ENCODE data around the gene C17orf107. TPM values are rescaled to one million over a fixed set of nuclear protein-coding genes. Genes with fewer than 3 reads are reported as not detected.
A peak's percentile ranks its signal among the peaks of the same experiment; 100 is the strongest.

C17orf107 gene
- total and polyA plus RNA-seq, 2 of the 13 experiments (the other 11 are each of a cell fraction or from before 2014, with no cell fraction given): 0.20 to 0.59 TPM

DNA sequence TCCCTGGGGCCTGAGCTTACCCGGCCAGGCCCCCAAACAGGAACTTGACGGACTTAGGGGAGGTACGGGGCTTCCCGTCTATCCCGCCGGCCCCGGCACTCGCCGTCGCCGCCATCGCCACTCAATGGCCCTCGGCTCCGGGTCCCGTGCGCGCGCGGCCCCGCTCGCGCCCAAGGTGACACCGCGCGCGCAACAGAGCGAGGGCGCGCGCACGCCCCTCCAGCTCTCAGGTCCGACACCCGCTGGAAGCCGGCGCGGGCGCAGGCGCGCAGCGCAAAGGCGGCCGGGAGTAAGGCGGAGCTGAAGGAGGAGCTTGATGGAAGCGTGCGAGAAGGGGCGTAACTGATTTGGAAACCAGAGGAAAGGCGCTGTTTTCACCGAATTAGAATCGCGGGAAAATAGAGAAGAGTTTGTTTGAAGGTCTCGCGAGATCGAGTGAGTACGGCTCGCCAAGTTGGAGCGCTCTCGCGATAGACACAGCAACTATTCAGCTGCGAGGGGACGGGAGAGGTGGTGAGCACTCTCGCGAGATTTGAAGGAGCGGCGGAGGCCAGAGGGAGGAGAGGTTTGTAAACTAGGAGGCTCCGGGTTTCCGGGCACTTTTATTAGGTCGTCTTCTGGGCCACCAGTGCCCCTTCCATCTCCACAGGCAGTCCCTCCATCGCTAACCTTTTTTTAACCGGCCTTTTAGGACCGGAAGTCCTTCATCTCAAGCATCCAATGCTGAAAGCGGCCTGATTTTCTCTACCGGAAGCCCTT is 40.6 kb downstream of the C17orf107 start, which contains the start of the genes RNF167 and SLC25A11 (continued):
- no peak for TF ChIP-seq NR3C1 (CRISPR knock-in tag; IDR thresholded peaks at IDR 0.05)
- no peak for TF ChIP-seq PLRG1 (conservative IDR thresholded peaks at IDR 0.05)
- peak; percentile 48; the same call in 1 of the 2 replicates for TF ChIP-seq ZNF574 (CRISPR knock-in tag; IDR thresholded peaks at IDR 0.05)
- no peak for TF ChIP-seq NONO (IDR thresholded peaks at IDR 0.05)
- peak; percentile 86 for TF ChIP-seq NONO (CRISPR knock-in tag; conservative IDR thresholded peaks at IDR 0.05)
- TF ChIP-seq, protein P1, sequence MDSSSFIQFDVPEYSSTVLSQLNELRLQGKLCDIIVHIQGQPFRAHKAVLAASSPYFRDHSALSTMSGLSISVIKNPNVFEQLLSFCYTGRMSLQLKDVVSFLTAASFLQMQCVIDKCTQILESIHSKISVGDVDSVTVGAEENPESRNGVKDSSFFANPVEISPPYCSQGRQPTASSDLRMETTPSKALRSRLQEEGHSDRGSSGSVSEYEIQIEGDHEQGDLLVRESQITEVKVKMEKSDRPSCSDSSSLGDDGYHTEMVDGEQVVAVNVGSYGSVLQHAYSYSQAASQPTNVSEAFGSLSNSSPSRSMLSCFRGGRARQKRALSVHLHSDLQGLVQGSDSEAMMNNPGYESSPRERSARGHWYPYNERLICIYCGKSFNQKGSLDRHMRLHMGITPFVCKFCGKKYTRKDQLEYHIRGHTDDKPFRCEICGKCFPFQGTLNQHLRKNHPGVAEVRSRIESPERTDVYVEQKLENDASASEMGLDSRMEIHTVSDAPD (CRISPR knock-in tag; IDR thresholded peaks at IDR 0.05): no peak
- no peak for TF ChIP-seq KLF9 (CRISPR knock-in tag; IDR thresholded peaks at IDR 0.05; ENCODE audit: low read depth)
- TF ChIP-seq ZNF563 (CRISPR knock-in tag; IDR thresholded peaks at IDR 0.05): no peak
- no peak for TF ChIP-seq TCF7 (IDR thresholded peaks at IDR 0.05; ENCODE audit: low read depth)
- no peak for TF ChIP-seq ZNF337 (CRISPR knock-in tag; IDR thresholded peaks at IDR 0.05; ENCODE audit: borderline replicate concordance, low read depth)
- TF ChIP-seq, protein P2, sequence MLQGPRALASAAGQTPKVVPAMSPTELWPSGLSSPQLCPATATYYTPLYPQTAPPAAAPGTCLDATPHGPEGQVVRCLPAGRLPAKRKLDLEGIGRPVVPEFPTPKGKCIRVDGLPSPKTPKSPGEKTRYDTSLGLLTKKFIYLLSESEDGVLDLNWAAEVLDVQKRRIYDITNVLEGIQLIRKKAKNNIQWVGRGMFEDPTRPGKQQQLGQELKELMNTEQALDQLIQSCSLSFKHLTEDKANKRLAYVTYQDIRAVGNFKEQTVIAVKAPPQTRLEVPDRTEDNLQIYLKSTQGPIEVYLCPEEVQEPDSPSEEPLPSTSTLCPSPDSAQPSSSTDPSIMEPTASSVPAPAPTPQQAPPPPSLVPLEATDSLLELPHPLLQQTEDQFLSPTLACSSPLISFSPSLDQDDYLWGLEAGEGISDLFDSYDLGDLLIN (CRISPR knock-in tag; IDR thresholded peaks at IDR 0.05; ENCODE audit: borderline replicate concordance): no peak; the same call in 1 of the 2 replicates
- no peak for TF ChIP-seq HOMEZ (CRISPR knock-in tag; IDR thresholded peaks at IDR 0.05; ENCODE audit: low read depth)
- TF ChIP-seq MAX (IDR thresholded peaks at IDR 0.05): peak; percentile 61
- TF ChIP-seq SIX4 (CRISPR knock-in tag; IDR thresholded peaks at IDR 0.05): peak; percentile 26; the same call in 1 of the 2 replicates
- TF ChIP-seq POLR2A (IDR thresholded peaks at IDR 0.05; ENCODE audit: insufficient read depth in 1 of 2, low read depth in 2 of 2, low read length in 2 of 2): peak; percentile 67 to 90
- TF ChIP-seq, protein P3, sequence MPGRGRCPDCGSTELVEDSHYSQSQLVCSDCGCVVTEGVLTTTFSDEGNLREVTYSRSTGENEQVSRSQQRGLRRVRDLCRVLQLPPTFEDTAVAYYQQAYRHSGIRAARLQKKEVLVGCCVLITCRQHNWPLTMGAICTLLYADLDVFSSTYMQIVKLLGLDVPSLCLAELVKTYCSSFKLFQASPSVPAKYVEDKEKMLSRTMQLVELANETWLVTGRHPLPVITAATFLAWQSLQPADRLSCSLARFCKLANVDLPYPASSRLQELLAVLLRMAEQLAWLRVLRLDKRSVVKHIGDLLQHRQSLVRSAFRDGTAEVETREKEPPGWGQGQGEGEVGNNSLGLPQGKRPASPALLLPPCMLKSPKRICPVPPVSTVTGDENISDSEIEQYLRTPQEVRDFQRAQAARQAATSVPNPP (CRISPR knock-in tag; IDR thresholded peaks at IDR 0.05): no peak
- TF ChIP-seq, protein P4, sequence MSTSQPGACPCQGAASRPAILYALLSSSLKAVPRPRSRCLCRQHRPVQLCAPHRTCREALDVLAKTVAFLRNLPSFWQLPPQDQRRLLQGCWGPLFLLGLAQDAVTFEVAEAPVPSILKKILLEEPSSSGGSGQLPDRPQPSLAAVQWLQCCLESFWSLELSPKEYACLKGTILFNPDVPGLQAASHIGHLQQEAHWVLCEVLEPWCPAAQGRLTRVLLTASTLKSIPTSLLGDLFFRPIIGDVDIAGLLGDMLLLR (CRISPR knock-in tag; IDR thresholded peaks at IDR 0.05): 0 out of 2 replicates have a peak, but pooled peaks have one; percentile 27
- 0 out of 2 replicates have a peak, but pooled peaks have one; percentile 11 for TF ChIP-seq TOPORS (CRISPR knock-in tag; IDR thresholded peaks at IDR 0.05)
- TF ChIP-seq HNRNPL (IDR thresholded peaks at IDR 0.05; ENCODE audit: low read depth, low read length): no peak
- peak; percentile 53 for TF ChIP-seq TAF15 (IDR thresholded peaks at IDR 0.05; ENCODE audit: low read depth, low read length, poor library complexity, severe bottlenecking)

Measured in HepG2 (cell line).